ENCODE measurements around the gene CHD5. TPM values are rescaled to one million over a fixed set of nuclear protein-coding genes. Genes with fewer than 3 reads are reported as not detected.
A peak's percentile ranks its signal among the peaks of the same experiment; 100 is the strongest.

CHD5 gene
- polyA plus RNA-seq, 2 of the 4 experiments (the other 2 are of a cell fraction): 0.21 to 0.66 TPM

- H3K27ac ChIP-seq: no peak overlapping the region
- ATAC-seq: 0 out of 6 replicates have a peak, but pooled peaks of 1 of the 2 experiments have one; percentile 23
- no peak for DNase-seq (ENCODE audit: low read depth in 1 of 2, low spot score in 1 of 2)
- H3K4me2 ChIP-seq: no peak overlapping the region
- FAIRE-seq: no peak
- TF ChIP-seq CTCF (IDR thresholded peaks at IDR 0.05) (no peak), HOXB13 (CRISPR knock-in tag; IDR thresholded peaks at IDR 0.05; ENCODE audit: low read depth) (no peak), POLR2A (IDR thresholded peaks at IDR 0.05; ENCODE audit: low read length) (no peak), FOSL2 (IDR thresholded peaks at IDR 0.05) (no peak), FOSL2 (CRISPR knock-in tag; IDR thresholded peaks at IDR 0.05) (no peak), MAFK (IDR thresholded peaks at IDR 0.05; ENCODE audit: partially characterized antibody) (peak; percentile 40)
- H3K9me3 ChIP-seq: no peaks in the 10 kb centered on the region
- H3K4me1 ChIP-seq: no peaks in the 10 kb centered on the region
- 93% methylated on average over 16 of the region's 16 CpGs for WGBS (ENCODE audit: missing lambda C conversion rate)
- ChIA-PET POLR2A (interaction anchor here (0.6 kb wide), 1 partner anchor 358 kb away, joined by 3 read pairs; no protein-coding TSS in a partner anchor), CTCF (no interaction called here)
- H3K4me3 ChIP-seq: no peak overlapping the region
These were observed 38.4 kb upstream of the CHD5 start for GRCh38 chr1:6218375-6219164.

GRCh38 chr1:6212193-6212959 is 32.3 kb upstream of the CHD5 start:
- ChIA-PET POLR2A (no interaction called here), CTCF (interaction anchor here (0.7 to 0.9 kb wide), 2 partner anchors 10 to 159 kb away, joined by 3 read pairs; no protein-coding TSS in a partner anchor)
- no peak overlapping the region for H3K27ac ChIP-seq
- FAIRE-seq: no peak
- no peak for DNase-seq (ENCODE audit: low read depth in 1 of 2, low spot score in 1 of 2)
- H3K4me2 ChIP-seq: no peak overlapping the region
- peaks cover 3% of the 10 kb centered on the region for H3K4me1 ChIP-seq
- H3K9me3 ChIP-seq: no peaks in the 10 kb centered on the region
- WGBS (ENCODE audit: missing lambda C conversion rate): 97% methylated on average over 20 of the region's 20 CpGs
- no peak overlapping the region for H3K4me3 ChIP-seq
- TF ChIP-seq MAX (IDR thresholded peaks at IDR 0.05): no peak
- TF ChIP-seq JUN (IDR thresholded peaks at IDR 0.05): no peak
- TF ChIP-seq PHF8 (IDR thresholded peaks at IDR 0.05; ENCODE audit: borderline replicate concordance, low read depth): no peak
- TF ChIP-seq RAD21 (conservative IDR thresholded peaks at IDR 0.05 in 1 of 2, IDR thresholded peaks at IDR 0.05 in 1 of 2): no peak
- no peak for TF ChIP-seq BCL3 (IDR thresholded peaks at IDR 0.05)
- no peak for TF ChIP-seq NFE2L2 (conservative IDR thresholded peaks at IDR 0.05; ENCODE audit: low read length)
- TF ChIP-seq EHF (CRISPR knock-in tag; IDR thresholded peaks at IDR 0.05): no peak
- TF ChIP-seq E2F6 (IDR thresholded peaks at IDR 0.05; ENCODE audit: borderline replicate concordance, low read depth): no peak
- TF ChIP-seq POLR2A (IDR thresholded peaks at IDR 0.05; ENCODE audit: low read length): no peak
- TF ChIP-seq HOXB5 (CRISPR knock-in tag; IDR thresholded peaks at IDR 0.05): no peak
- no peak for TF ChIP-seq ZFP36 (IDR thresholded peaks at IDR 0.05; ENCODE audit: borderline replicate concordance, partially characterized antibody)
- TF ChIP-seq HEYL (CRISPR knock-in tag; IDR thresholded peaks at IDR 0.05): no peak
- TF ChIP-seq HES2 (IDR thresholded peaks at IDR 0.05): no peak
- TF ChIP-seq RCOR1 (IDR thresholded peaks at IDR 0.05; ENCODE audit: low read depth, low read length): no peak
- no peak for TF ChIP-seq ZSCAN20 (CRISPR knock-in tag; IDR thresholded peaks at IDR 0.05)
- no peak for ATAC-seq
